DOHH2 (cell line): Measurements from ENCODE around the gene KPNA1.

ENCODE experiments used
- CTCF ChIP-seq: fragments of 200-600 bp; sonication (generic); IDR thresholded peaks from one replicate; pipeline ENCODE4 v1.5.1; 2014; ENCODE audit warnings: antibody characterized with exemption, mild to moderate bottlenecking, low read depth, low read length; ENCODE audit not compliant: poor library complexity, severe bottlenecking
- EZH2phosphoT487 ChIP-seq: fragments of 200-600 bp; sonication (generic); IDR thresholded peaks from 2 replicates; pipeline ENCODE4 v1.6.1; 2017; ENCODE audit warnings: borderline replicate concordance, mild to moderate bottlenecking, antibody characterized with exemption, low read length, moderate library complexity, mixed read lengths

- no peak for TF ChIP-seq CTCF
- TF ChIP-seq EZH2phosphoT487 = no peak
Measured at GRCh38 chr3:122502139-122502538, 12.6 kb downstream of the KPNA1 start.
